ENCODE data around the gene SRRD. TPM values are rescaled to one million over a fixed set of nuclear protein-coding genes. Genes with fewer than 3 reads are reported as not detected.

Gene SRRD
- total RNA-seq, 1 donor from 2014 or later: 34.4 TPM

DNA sequence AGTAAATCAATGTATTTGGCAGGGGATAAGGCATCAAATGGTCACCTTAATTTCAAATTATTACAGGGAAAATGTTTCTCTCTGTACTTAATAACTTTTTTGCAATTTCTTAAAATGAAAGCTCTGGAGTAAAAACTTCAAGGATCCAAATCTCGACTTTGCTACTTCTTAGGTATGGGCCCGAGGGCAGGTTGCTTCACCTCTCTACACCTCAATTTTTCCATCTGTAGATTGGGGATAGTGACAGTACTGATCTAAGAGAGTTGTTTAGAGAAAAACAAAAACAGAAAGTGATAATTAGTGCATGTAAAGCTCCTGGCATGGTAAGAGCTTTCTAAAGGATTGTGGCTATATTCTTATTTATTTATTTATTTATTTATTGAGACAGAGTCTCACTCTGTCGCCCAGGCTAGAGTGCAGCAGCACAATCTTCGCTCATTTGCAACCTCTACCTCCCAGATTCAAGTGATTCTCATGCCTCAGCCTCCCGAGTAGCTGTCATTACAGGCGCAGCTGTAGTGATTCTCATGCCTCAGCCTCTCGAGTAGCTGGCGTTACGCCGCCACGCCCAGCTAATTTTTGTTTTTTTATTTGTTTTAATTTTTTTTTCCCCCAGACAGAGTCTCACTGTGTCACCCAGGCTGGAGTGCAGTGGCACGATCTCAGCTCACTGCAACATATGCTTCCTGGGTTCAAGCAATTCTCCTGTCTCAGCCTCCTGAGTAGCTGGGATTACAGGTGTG lies 30.9 kb downstream of the SRRD start:
- Mint-ChIP-seq H3K9me3 (ENCODE audit: unreplicated experiment) (no peaks in the 10 kb centered on the region), H3K27me3 (ENCODE audit: low read depth, unreplicated experiment) (no peaks in the 10 kb centered on the region), H3K4me3 (ENCODE audit: unreplicated experiment) (no peak overlapping the region), H3K4me1 (ENCODE audit: low read depth, unreplicated experiment) (peaks cover 20% of the 10 kb centered on the region), H3K27ac (ENCODE audit: unreplicated experiment) (no peak overlapping the region), H3K36me3 (ENCODE audit: low read depth, unreplicated experiment) (peaks cover 3% of the 10 kb centered on the region)
- Histone ChIP-seq H3K36me3 (ENCODE audit: insufficient read depth, low read length) (peaks cover 6% of the 10 kb centered on the region), H3K27ac (ENCODE audit: low read depth, low read length) (no peak overlapping the region), H3K27me3 (ENCODE audit: insufficient read depth, low read length) (no peaks in the 10 kb centered on the region), H3K4me1 (ENCODE audit: insufficient read depth, low read length) (peaks cover 17% of the 10 kb centered on the region), H3K9me3 (ENCODE audit: insufficient read depth, low read depth, low read length) (no peaks in the 10 kb centered on the region), H4K20me1 (ENCODE audit: insufficient read depth, low read length) (no peaks in the 10 kb centered on the region), H3K79me2 (ENCODE audit: insufficient read depth, low read length) (peaks cover 41% of the 10 kb centered on the region), H3K9ac (ENCODE audit: low read length) (no peak overlapping the region), H2AFZ (ENCODE audit: low read depth, low read length) (no peak overlapping the region), H3K4me2 (ENCODE audit: low read length) (peak overlapping the region; percentile 92), H3K4me3 (ENCODE audit: insufficient read depth, low read depth, low read length) (no peak overlapping the region)
- no peak for DNase-seq (ENCODE audit: low read depth)
- TF ChIP-seq, protein P1, sequence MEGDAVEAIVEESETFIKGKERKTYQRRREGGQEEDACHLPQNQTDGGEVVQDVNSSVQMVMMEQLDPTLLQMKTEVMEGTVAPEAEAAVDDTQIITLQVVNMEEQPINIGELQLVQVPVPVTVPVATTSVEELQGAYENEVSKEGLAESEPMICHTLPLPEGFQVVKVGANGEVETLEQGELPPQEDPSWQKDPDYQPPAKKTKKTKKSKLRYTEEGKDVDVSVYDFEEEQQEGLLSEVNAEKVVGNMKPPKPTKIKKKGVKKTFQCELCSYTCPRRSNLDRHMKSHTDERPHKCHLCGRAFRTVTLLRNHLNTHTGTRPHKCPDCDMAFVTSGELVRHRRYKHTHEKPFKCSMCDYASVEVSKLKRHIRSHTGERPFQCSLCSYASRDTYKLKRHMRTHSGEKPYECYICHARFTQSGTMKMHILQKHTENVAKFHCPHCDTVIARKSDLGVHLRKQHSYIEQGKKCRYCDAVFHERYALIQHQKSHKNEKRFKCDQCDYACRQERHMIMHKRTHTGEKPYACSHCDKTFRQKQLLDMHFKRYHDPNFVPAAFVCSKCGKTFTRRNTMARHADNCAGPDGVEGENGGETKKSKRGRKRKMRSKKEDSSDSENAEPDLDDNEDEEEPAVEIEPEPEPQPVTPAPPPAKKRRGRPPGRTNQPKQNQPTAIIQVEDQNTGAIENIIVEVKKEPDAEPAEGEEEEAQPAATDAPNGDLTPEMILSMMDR (IDR thresholded peaks at IDR 0.05; ENCODE audit: insufficient read depth, low read depth, low read length): no peak
- TF ChIP-seq EZH2 (IDR thresholded peaks at IDR 0.05; ENCODE audit: insufficient read depth, low read length): no peak
- no peak for FAIRE-seq

DNA sequence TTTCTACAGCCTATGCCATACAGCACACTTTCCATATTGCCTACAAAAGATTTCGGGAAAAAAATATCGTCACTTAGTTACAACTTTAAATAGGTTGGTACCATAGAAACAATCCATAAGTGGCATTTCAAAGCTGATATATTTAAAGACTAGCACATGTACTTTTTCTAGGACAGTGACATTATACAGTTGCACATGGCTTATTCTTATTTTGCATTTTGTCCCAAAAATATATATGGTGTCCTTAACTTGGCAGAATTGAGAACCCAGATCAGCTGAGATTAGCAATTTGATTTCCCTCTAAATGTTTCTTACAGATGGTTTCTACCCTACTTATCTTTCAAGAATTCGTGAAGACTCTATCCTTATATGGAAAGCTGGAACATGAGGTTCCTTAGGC lies 32.3 kb downstream of the SRRD start:
- Histone ChIP-seq H4K20me1 (ENCODE audit: insufficient read depth, low read length) (no peaks in the 10 kb centered on the region), H3K27ac (ENCODE audit: low read depth, low read length) (no peak overlapping the region), H2AFZ (ENCODE audit: low read depth, low read length) (no peak overlapping the region), H3K4me3 (ENCODE audit: insufficient read depth, low read depth, low read length) (no peak overlapping the region), H3K4me2 (ENCODE audit: low read length) (no peak overlapping the region), H3K79me2 (ENCODE audit: insufficient read depth, low read length) (peaks cover 30% of the 10 kb centered on the region), H3K9ac (ENCODE audit: low read length) (no peak overlapping the region), H3K36me3 (ENCODE audit: insufficient read depth, low read length) (no peaks in the 10 kb centered on the region), H3K9me3 (ENCODE audit: insufficient read depth, low read depth, low read length) (no peaks in the 10 kb centered on the region), H3K4me1 (ENCODE audit: insufficient read depth, low read length) (peaks cover 17% of the 10 kb centered on the region), H3K27me3 (ENCODE audit: insufficient read depth, low read length) (no peaks in the 10 kb centered on the region)
- Mint-ChIP-seq H3K27ac (ENCODE audit: unreplicated experiment) (no peak overlapping the region), H3K9me3 (ENCODE audit: unreplicated experiment) (no peaks in the 10 kb centered on the region), H3K36me3 (ENCODE audit: low read depth, unreplicated experiment) (peaks cover 2% of the 10 kb centered on the region), H3K4me1 (ENCODE audit: low read depth, unreplicated experiment) (peaks cover 17% of the 10 kb centered on the region), H3K27me3 (ENCODE audit: low read depth, unreplicated experiment) (no peaks in the 10 kb centered on the region), H3K4me3 (ENCODE audit: unreplicated experiment) (no peak overlapping the region)
- TF ChIP-seq EZH2 (IDR thresholded peaks at IDR 0.05; ENCODE audit: insufficient read depth, low read length): no peak
- TF ChIP-seq, protein P1 (IDR thresholded peaks at IDR 0.05; ENCODE audit: insufficient read depth, low read depth, low read length): no peak
- FAIRE-seq: no peak
- DNase-seq (ENCODE audit: low read depth): no peak

DNA sequence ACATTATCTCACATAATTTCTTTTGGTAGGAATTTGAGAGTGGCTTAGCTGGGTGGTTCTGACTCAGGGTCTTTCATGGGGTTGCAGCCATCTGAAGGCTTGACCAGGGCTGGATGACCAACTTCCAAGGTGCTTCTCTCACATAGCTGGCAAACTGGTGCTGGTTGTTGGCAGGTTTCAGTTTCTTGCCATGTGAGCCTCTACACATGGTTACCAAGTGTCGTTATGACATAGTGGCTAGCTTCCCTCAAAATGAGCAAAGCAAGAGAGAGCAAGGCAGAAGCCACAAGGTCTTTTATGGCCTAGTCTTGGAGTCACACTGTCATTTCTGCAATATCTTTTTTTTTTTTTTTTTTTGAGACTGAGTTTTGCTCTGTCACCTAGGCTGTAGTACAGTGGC lies 32.8 kb downstream of the SRRD start:
- FAIRE-seq: no peak

More for the DNA sequence above, 32.8 kb downstream of the SRRD start:
- Histone ChIP-seq H3K36me3 (ENCODE audit: insufficient read depth, low read length) (no peaks in the 10 kb centered on the region), H3K27ac (ENCODE audit: low read depth, low read length) (no peak overlapping the region), H4K20me1 (ENCODE audit: insufficient read depth, low read length) (no peaks in the 10 kb centered on the region), H3K9ac (ENCODE audit: low read length) (no peak overlapping the region), H3K79me2 (ENCODE audit: insufficient read depth, low read length) (peaks cover 24% of the 10 kb centered on the region), H3K4me3 (ENCODE audit: insufficient read depth, low read depth, low read length) (no peak overlapping the region), H3K27me3 (ENCODE audit: insufficient read depth, low read length) (no peaks in the 10 kb centered on the region), H2AFZ (ENCODE audit: low read depth, low read length) (no peak overlapping the region), H3K9me3 (ENCODE audit: insufficient read depth, low read depth, low read length) (no peaks in the 10 kb centered on the region), H3K4me1 (ENCODE audit: insufficient read depth, low read length) (peaks cover 12% of the 10 kb centered on the region), H3K4me2 (ENCODE audit: low read length) (no peak overlapping the region)
- Mint-ChIP-seq H3K4me1 (ENCODE audit: low read depth, unreplicated experiment) (peaks cover 13% of the 10 kb centered on the region), H3K36me3 (ENCODE audit: low read depth, unreplicated experiment) (peaks cover 2% of the 10 kb centered on the region), H3K4me3 (ENCODE audit: unreplicated experiment) (no peak overlapping the region), H3K27ac (ENCODE audit: unreplicated experiment) (no peak overlapping the region), H3K27me3 (ENCODE audit: low read depth, unreplicated experiment) (no peaks in the 10 kb centered on the region), H3K9me3 (ENCODE audit: unreplicated experiment) (no peaks in the 10 kb centered on the region)
- no peak for DNase-seq (ENCODE audit: low read depth)
- TF ChIP-seq EZH2 (IDR thresholded peaks at IDR 0.05; ENCODE audit: insufficient read depth, low read length): no peak
- TF ChIP-seq, protein P1 (IDR thresholded peaks at IDR 0.05; ENCODE audit: insufficient read depth, low read depth, low read length): no peak

Data from astrocyte (in vitro differentiated cells and primary cell).